Colonic mucosa (tissue), 4 donors: ENCODE results near the gene TAF3. TPM values are rescaled to one million over a fixed set of nuclear protein-coding genes. Genes with fewer than 3 reads are reported as not detected.

Source experiments
- DNase-seq: peaks from one replicate; pipeline ENCODE4 v3.0.0-alpha.2; 2020
- H3K27ac ChIP-seq: fragments of 200-600 bp; one replicate; pipeline ENCODE4 v1.8.0; 2021
- H3K27me3 ChIP-seq: fragments of 200-600 bp; one replicate; pipeline ENCODE4 v1.8.0; 2021
- H3K36me3 ChIP-seq: fragments of 200-600 bp; one replicate; pipeline ENCODE4 v1.8.0; 2021
- H3K4me1 ChIP-seq: fragments of 200-600 bp; one replicate; pipeline ENCODE4 v1.8.0; 2021; ENCODE audit warnings: mild to moderate bottlenecking
- H3K4me3 ChIP-seq: fragments of 200-600 bp; one replicate; pipeline ENCODE4 v1.8.0; 2021
- H3K9ac ChIP-seq, 2 donors: one replicate each; pipeline ENCODE4 v1.7.0; 2013; ENCODE audit warnings: control low read depth in 2 of 2, low read depth in 2 of 2, low read length in 2 of 2
- H3K9me3 ChIP-seq: fragments of 200-600 bp; one replicate; pipeline ENCODE4 v1.8.0; 2021
- intact Hi-C: fragments of 100-400 bp; cut with DNase I; formaldehyde crosslinking; loops from one replicate; pipeline ENCODE4 v1.14.1; 2022
- total RNA-seq, 2 donors: library from RNA; stranded (reverse); fragmentation: NEBNext Ultra II Directional in 1 of 2; extraction: Animal tissue kit (Norgen Biotek cat#: 25700) in 1 of 2; gene quantifications; one replicate each; pipeline ENCODE4 v1.2.1, GENCODE V29; 2021
- TF ChIP-seq, protein P1 (sequence below): fragments of 200-600 bp; IDR thresholded peaks from one replicate; pipeline ENCODE4 v1.8.0; 2022; ENCODE audit warnings: antibody characterized with exemption, mild to moderate bottlenecking
- donor health status: healthy.
- donor health status: DM: no; HTN: no; CAD: no.
- donor health status: DM: no; HTN: no; CAD: no.

The TAF3 gene
- total RNA-seq, 2 donors from 2014 or later = 4.4 to 6.3 TPM

DNA sequence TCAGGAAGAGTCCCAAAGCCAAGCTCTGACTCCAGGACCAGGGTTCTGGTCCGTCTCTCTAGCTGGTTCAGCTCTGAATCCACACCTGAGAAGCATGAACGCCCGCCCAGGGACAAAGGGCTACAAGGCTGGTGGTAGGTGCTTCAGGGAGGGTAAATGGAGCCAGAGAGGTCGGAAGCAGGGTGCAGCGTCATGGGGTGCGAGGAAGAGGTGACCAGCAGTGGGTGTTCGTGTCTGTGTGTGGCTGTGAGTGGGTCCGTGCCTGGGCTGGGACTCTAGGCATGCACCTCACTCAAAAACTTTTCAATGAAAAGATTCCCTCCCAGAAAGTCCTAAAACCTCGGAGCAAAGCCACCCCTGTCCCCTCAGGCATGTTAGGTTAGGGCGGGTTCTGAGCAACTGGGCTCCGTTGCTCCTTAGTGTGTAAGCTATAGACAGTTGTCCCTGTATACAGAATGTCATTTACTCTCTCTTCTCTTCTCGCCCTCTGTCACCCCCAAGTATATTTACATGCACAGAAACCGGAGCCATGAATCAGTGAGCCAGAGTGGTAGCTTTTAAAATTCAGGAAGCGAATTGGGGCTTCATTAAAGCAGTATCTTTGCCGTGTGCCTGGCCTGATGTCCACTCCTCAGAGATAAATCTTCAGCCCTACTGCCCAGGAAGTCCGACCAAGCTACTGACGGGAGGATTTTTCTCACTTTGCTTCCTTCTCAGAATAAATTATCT, 223.9 kb downstream of the TAF3 start:
- intact Hi-C loops = no loop called here
- no peak overlapping the region for H3K4me3 ChIP-seq
- H3K9ac ChIP-seq = no peak overlapping the region
- H3K27ac ChIP-seq = no peak overlapping the region
- TF ChIP-seq, protein P1, sequence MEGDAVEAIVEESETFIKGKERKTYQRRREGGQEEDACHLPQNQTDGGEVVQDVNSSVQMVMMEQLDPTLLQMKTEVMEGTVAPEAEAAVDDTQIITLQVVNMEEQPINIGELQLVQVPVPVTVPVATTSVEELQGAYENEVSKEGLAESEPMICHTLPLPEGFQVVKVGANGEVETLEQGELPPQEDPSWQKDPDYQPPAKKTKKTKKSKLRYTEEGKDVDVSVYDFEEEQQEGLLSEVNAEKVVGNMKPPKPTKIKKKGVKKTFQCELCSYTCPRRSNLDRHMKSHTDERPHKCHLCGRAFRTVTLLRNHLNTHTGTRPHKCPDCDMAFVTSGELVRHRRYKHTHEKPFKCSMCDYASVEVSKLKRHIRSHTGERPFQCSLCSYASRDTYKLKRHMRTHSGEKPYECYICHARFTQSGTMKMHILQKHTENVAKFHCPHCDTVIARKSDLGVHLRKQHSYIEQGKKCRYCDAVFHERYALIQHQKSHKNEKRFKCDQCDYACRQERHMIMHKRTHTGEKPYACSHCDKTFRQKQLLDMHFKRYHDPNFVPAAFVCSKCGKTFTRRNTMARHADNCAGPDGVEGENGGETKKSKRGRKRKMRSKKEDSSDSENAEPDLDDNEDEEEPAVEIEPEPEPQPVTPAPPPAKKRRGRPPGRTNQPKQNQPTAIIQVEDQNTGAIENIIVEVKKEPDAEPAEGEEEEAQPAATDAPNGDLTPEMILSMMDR = no peak
- no peaks in the 10 kb centered on the region for H3K9me3 ChIP-seq
- no peaks in the 10 kb centered on the region for H3K4me1 ChIP-seq
- no peaks in the 10 kb centered on the region for H3K36me3 ChIP-seq
- no peak for DNase-seq
- H3K27me3 ChIP-seq = peaks cover 89% of the 10 kb centered on the region

DNA sequence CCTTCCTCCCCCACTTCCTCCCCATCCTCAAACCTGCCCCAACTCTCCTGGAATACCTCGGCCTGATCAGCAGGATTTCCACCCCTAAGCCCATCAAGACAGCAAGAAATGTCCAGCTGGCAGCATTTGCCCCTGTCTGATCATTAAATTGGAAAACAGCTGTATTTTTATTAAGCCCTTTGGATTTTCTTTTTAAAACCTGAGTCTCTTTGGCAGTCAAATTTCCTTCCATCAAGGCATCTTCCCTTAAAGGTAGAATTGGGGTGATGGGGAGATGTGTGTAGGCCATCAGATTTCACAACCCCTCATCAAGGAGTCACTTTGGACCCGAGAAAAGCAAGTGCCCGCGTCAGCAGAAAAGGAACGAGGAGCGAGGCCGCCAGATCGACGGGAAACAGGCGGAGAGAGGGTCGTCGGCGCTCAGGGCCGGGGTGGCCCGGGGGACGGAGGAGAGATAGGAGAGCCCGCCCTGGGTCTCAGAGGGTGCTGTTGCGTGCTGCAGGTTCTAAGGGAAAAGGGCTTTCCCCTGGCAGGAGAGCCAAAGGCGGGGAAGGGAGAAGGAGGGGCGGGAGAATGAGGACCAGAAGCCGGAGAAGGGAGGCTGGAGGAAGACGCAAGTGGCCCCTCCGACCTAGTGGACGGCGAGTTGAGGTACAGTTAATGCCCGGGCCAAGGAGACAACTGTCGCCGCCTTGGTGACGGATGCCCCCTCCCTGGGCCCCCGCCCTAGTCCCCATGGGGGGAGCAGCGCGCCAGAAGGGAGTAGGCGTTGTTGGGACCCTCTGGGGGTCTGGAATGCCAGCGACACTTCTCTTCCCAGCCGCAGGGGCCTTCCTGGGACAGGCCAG, 224.6 kb downstream of the TAF3 start:
- intact Hi-C loops = no loop called here
- peaks cover 90% of the 10 kb centered on the region for H3K27me3 ChIP-seq
- no peaks in the 10 kb centered on the region for H3K9me3 ChIP-seq
- no peak overlapping the region for H3K9ac ChIP-seq
- no peak overlapping the region for H3K27ac ChIP-seq
- no peak overlapping the region for H3K4me3 ChIP-seq
- no peaks in the 10 kb centered on the region for H3K36me3 ChIP-seq
- TF ChIP-seq, protein P1 = no peak
- H3K4me1 ChIP-seq = no peaks in the 10 kb centered on the region
- DNase-seq = no peak

DNA sequence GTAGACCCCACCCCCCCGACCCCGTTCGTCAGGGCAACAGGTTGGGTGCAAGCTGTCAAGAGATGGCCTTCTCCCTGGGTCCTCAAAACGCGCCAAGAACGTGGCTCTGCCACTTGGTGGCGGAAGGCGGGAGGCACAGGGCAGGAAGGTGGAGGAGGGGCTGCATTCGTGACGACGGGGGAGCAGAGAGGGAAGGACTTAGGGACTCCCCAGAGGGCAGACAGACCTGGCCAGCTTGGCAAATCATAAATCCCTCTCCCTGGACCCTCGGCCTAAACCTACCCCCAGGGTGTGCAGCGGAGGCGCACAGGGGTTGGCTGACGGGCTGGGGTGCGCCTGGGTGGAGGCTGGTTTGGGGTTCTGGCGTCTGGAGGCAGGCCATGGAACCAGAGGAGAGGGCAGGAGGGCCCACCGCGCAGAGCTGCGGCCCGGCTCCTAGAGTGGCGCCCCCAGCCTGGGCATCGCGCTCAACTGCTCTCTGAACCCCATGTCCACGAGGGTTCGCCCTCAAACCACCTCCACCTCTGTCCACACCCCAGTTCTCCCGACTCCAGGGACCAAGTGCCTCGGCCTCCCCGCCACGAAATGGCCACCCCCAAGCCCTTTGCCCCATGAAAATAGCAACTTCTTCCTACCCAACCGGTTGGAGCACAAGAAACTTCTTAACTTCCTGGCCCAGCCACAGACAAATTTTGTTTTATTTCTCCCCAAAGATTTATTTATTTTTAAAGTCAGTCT, 225.4 kb downstream of the TAF3 start:
- Histone ChIP-seq H3K9ac (no peak overlapping the region), H3K27ac (no peak overlapping the region), H3K4me1 (no peaks in the 10 kb centered on the region), H3K9me3 (no peaks in the 10 kb centered on the region), H3K4me3 (no peak overlapping the region), H3K27me3 (peaks cover 91% of the 10 kb centered on the region), H3K36me3 (no peaks in the 10 kb centered on the region)
- DNase-seq = no peak
- TF ChIP-seq, protein P1 = no peak
- intact Hi-C loops = no loop called here

DNA sequence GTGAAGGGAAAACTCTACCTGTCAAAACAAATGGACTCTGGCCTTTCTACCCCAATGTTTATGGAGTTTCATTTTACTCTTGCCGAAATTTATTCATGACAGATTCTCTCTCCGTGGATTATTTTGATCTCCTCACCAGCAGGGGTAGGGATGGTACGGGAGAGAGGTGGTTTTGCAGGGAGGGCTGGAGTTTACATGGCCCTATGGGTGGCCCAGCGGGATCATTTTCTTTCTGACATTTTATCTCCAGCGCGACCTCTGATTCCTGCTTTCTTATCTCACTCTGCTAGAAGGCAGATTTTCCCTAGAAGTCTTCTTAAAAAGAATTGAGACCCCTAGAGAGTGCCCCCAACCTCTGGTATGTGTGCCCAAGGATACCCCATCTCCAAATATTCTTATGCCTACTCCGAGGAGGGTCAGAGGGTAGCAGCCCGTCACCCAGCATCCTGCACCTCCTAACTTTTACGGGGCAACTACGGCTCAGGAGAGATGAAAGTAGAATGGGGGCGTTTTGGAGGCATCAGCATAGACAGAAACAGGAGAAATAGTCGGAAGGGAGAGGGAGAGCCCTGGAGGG, 226.1 kb downstream of the TAF3 start:
- Histone ChIP-seq H3K4me3 (no peak overlapping the region), H3K27me3 (peaks cover 91% of the 10 kb centered on the region), H3K36me3 (no peaks in the 10 kb centered on the region), H3K4me1 (no peaks in the 10 kb centered on the region), H3K9me3 (no peaks in the 10 kb centered on the region), H3K27ac (no peak overlapping the region), H3K9ac (no peak overlapping the region)
- DNase-seq = no peak
- intact Hi-C loops = no loop called here
- TF ChIP-seq, protein P1 = no peak
